ENCODE results near the gene BMERB1.
"Not testable (repeated sequence)": the region's sequence is repeated elsewhere in the genome, so short reads cannot be mapped to it uniquely, and the experiment has no call there.

BMERB1 gene

DNA sequence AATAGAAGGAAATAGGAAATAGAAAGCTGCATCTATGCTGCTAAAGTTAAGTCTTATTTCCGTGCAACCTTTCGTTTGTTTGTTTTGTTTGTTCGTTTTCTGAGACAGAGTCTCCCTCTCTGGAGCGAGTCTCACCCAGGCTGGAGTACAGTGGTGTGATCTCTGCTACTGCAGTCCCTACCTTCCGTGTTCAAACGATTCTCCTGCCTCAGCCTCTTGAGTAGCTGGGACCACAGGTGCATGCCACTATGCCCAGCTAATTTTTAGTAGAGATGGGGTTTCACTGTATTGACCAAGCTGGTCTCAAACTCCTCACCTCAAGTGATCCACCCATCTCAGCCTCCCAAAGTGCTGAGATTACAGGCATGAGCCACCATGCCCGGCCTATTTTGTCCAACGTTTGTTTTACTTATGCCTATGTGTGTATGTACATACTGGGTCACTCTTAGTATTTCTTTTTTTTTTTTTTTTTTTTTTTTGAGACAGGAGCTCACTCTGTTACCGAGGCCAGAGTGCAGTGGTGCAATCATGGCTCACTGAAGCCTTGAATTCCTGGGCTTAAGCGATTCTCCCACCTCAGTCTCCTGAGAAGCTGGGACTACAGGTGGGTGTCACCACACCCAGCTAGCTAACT is 16.8 kb downstream of the BMERB1 start:
- Histone ChIP-seq H3K4me2 (no peak overlapping the region), H3K79me2 (ENCODE audit: insufficient read depth, low read depth) (no peaks in the 10 kb centered on the region), H3K36me3 (ENCODE audit: insufficient read depth) (no peaks in the 10 kb centered on the region), H3K27me3 (ENCODE audit: insufficient read depth, low read depth) (no peaks in the 10 kb centered on the region), H3K27ac (no peak overlapping the region), H3K9ac (no peak overlapping the region), H3K4me1 (ENCODE audit: low read depth, poor library complexity, severe bottlenecking) (no peaks in the 10 kb centered on the region), H2AFZ (ENCODE audit: low read depth) (no peak overlapping the region), H3K4me3 (IDR thresholded peaks at IDR 0.05; ENCODE audit: insufficient read depth, low read depth, low read length) (no peak overlapping the region), H4K20me1 (ENCODE audit: insufficient read depth) (no peaks in the 10 kb centered on the region)
- TF ChIP-seq, protein P1, sequence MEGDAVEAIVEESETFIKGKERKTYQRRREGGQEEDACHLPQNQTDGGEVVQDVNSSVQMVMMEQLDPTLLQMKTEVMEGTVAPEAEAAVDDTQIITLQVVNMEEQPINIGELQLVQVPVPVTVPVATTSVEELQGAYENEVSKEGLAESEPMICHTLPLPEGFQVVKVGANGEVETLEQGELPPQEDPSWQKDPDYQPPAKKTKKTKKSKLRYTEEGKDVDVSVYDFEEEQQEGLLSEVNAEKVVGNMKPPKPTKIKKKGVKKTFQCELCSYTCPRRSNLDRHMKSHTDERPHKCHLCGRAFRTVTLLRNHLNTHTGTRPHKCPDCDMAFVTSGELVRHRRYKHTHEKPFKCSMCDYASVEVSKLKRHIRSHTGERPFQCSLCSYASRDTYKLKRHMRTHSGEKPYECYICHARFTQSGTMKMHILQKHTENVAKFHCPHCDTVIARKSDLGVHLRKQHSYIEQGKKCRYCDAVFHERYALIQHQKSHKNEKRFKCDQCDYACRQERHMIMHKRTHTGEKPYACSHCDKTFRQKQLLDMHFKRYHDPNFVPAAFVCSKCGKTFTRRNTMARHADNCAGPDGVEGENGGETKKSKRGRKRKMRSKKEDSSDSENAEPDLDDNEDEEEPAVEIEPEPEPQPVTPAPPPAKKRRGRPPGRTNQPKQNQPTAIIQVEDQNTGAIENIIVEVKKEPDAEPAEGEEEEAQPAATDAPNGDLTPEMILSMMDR (conservative IDR thresholded peaks at IDR 0.05; ENCODE audit: low read depth, low read length): no peak

DNA sequence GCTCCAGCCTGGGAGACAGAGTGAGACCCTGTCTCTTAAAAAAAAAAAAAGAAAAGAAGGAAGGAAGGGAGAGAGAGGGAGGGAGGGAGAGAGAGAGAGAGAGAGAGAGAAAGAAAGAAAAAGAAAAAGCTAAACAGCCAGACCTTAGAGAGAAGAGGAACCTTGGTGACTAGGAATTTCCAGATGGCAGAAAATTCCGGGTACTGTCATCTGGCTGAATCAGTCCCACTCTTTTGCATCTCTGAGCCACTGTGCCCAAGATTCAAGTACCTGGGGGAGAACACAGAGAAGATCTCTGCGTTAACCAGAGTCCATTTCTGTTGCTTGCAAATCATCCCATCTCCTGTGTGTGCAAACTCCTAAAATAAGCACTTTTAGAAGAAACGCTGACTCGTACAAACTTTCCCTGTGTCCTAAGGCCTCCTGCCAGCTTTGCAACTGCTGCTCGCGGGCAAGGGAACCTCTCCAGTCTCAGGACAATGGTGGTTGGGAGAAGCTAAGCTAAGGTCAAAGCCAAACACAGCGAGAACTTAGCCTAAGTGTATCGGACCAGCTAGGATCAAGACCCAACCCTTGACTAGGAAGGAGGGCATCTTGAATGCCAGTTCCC is 18.0 kb downstream of the BMERB1 start:
- no peak overlapping the region for H3K27ac ChIP-seq
- no peaks in the 10 kb centered on the region for H3K79me2 ChIP-seq (ENCODE audit: insufficient read depth, low read depth)
- H3K4me3 ChIP-seq (IDR thresholded peaks at IDR 0.05; ENCODE audit: insufficient read depth, low read depth, low read length): no peak overlapping the region
- no peaks in the 10 kb centered on the region for H3K36me3 ChIP-seq (ENCODE audit: insufficient read depth)
- TF ChIP-seq, protein P1 (conservative IDR thresholded peaks at IDR 0.05; ENCODE audit: low read depth, low read length): no peak
- H3K4me1 ChIP-seq (ENCODE audit: low read depth, poor library complexity, severe bottlenecking): no peaks in the 10 kb centered on the region
- no peak overlapping the region for H3K9ac ChIP-seq
- no peak overlapping the region for H3K4me2 ChIP-seq
- no peaks in the 10 kb centered on the region for H3K27me3 ChIP-seq (ENCODE audit: insufficient read depth, low read depth)
- H2AFZ ChIP-seq (ENCODE audit: low read depth): no peak overlapping the region
- no peaks in the 10 kb centered on the region for H4K20me1 ChIP-seq (ENCODE audit: insufficient read depth)

DNA sequence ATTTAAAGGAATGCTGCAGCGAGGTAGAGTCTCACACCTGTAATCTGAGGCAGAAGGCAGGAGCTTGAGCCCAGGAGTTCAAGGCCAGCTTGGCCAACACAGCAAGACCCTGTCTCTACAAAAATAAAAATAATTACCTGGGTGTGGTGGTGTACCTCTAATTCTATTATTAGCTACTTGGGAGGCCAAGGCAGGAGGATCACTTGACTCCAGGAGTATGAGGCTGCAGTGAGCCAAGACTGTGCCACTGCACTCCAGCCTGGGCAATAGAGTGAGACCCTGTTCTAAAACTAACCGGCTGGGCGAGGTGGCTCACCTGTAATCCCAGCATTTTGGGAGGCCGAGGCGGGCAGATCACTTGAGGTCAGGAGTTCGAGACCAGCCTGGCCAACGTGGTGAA is 18.9 kb downstream of the BMERB1 start:
- H3K27ac ChIP-seq; H3K36me3 ChIP-seq (ENCODE audit: insufficient read depth); H4K20me1 ChIP-seq (ENCODE audit: insufficient read depth); H3K79me2 ChIP-seq (ENCODE audit: insufficient read depth, low read depth); H3K4me2 ChIP-seq; H3K4me1 ChIP-seq (ENCODE audit: low read depth, poor library complexity, severe bottlenecking); H3K27me3 ChIP-seq (ENCODE audit: insufficient read depth, low read depth); H2AFZ ChIP-seq (ENCODE audit: low read depth); H3K9ac ChIP-seq; H3K4me3 ChIP-seq (IDR thresholded peaks at IDR 0.05; ENCODE audit: insufficient read depth, low read depth, low read length): not testable (repeated sequence)

DNA sequence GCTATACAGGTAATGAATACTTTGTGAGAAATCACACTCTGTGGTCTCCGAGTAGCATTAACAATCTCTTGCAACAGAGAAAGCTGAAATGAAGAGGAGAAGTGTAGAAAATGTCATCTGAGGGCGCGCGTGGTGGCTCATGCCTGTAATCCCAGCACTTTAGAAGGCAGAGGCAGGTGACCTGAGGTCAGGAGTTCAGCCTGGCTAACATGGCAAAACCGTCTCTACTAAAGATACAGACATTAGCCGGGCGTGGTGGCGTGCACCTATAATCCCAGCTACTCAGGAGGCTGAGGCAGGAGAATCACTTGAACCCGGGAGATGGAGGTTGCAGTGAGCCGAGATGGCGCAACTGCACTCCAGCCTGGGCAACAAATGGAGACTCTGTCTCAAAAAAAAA is 20.5 kb downstream of the BMERB1 start:
- H3K4me1 ChIP-seq (ENCODE audit: low read depth, poor library complexity, severe bottlenecking); H3K4me2 ChIP-seq; H3K4me3 ChIP-seq (IDR thresholded peaks at IDR 0.05; ENCODE audit: insufficient read depth, low read depth, low read length); H3K9ac ChIP-seq; H3K27me3 ChIP-seq (ENCODE audit: insufficient read depth, low read depth); H2AFZ ChIP-seq (ENCODE audit: low read depth); H3K36me3 ChIP-seq (ENCODE audit: insufficient read depth); H3K27ac ChIP-seq; H3K79me2 ChIP-seq (ENCODE audit: insufficient read depth, low read depth); H4K20me1 ChIP-seq (ENCODE audit: insufficient read depth): not testable (repeated sequence)

DNA sequence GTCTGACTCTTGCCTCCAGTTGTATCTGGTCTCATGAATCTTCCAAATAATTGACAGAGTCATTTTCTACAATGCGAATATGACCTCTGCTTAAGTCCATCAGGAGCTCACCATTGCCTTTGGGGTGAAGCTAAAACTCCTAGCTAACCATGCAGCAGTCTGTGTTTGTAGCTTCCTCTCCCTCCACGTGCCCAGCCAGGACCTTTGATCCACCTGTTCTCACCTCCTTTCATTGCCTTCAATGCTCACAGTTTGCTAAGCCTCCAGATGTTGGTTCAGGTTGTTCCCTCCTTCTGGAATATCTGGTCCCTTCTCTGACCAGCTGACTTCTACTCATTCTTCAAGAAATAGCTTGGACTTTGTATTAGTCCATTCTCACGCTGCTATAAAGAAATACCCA is 23.0 kb downstream of the BMERB1 start:
- no peak overlapping the region for H3K4me3 ChIP-seq (IDR thresholded peaks at IDR 0.05; ENCODE audit: insufficient read depth, low read depth, low read length)
- H3K9ac ChIP-seq: no peak overlapping the region
- H3K36me3 ChIP-seq (ENCODE audit: insufficient read depth): no peaks in the 10 kb centered on the region
- no peaks in the 10 kb centered on the region for H4K20me1 ChIP-seq (ENCODE audit: insufficient read depth)
- no peak overlapping the region for H3K4me2 ChIP-seq
- TF ChIP-seq, protein P1 (conservative IDR thresholded peaks at IDR 0.05; ENCODE audit: low read depth, low read length): no peak
- no peaks in the 10 kb centered on the region for H3K27me3 ChIP-seq (ENCODE audit: insufficient read depth, low read depth)
- H3K4me1 ChIP-seq (ENCODE audit: low read depth, poor library complexity, severe bottlenecking): no peaks in the 10 kb centered on the region
- no peaks in the 10 kb centered on the region for H3K79me2 ChIP-seq (ENCODE audit: insufficient read depth, low read depth)
- no peak overlapping the region for H3K27ac ChIP-seq
- no peak overlapping the region for H2AFZ ChIP-seq (ENCODE audit: low read depth)

All from KMS-11 (cell line).